Transverse colon (tissue), 4 donors: ENCODE measurements around the gene RHOBTB1. TPM values are rescaled to one million over a fixed set of nuclear protein-coding genes. Genes with fewer than 3 reads are reported as not detected.

Experiments used
- DNase-seq: peaks from one replicate; pipeline ENCODE4 v3.0.0-alpha.2; 2019
- H3K27ac ChIP-seq, 4 donors: fragments of 200-600 bp; sonication (generic); 2 replicates each; pipeline ENCODE4 v1.5.1; 2016 to 2018; ENCODE audit warnings: inconsistent platforms in 4 of 4
- H3K27me3 ChIP-seq: fragments of 200-600 bp; sonication (generic); 2 replicates; pipeline ENCODE4 v1.5.1; 2017; ENCODE audit warnings: inconsistent platforms
- H3K36me3 ChIP-seq, 4 donors: fragments of 200-600 bp; sonication (generic); 2 replicates each; pipeline ENCODE4 v1.5.1; 2017 to 2019; ENCODE audit warnings: inconsistent platforms in 4 of 4
- H3K4me1 ChIP-seq, 4 donors: fragments of 200-600 bp; sonication (generic); 2 replicates each; pipeline ENCODE4 v1.5.1; 2017 to 2020; ENCODE audit warnings: inconsistent platforms in 4 of 4
- H3K4me3 ChIP-seq, 4 donors: fragments of 200-600 bp; sonication (generic); 1 replicate in 1 of 4; 2 replicates in 3 of 4; pipeline versions ENCODE4 v1.5.1 to v1.6.1; 2017 to 2019; ENCODE audit warnings: inconsistent platforms in 4 of 4
- H3K9me3 ChIP-seq, 2 donors: fragments of 200-600 bp; sonication (generic); 2 replicates each; pipeline ENCODE4 v1.5.1; 2017 to 2019; ENCODE audit warnings: inconsistent platforms in 2 of 2
- EP300 ChIP-seq: sonication (generic); formaldehyde crosslinking; IDR thresholded peaks from one replicate; pipeline ENCODE4 v1.6.1; 2017; ENCODE audit warnings: antibody characterized with exemption, low read depth
- POLR2A ChIP-seq: fragments of 450-650 bp; IDR thresholded peaks from one replicate; pipeline ENCODE4 v1.6.1; 2016; ENCODE audit warnings: antibody characterized with exemption, mild to moderate bottlenecking, moderate library complexity
- POLR2AphosphoS5 ChIP-seq, 3 donors: sonication (generic); formaldehyde crosslinking; IDR thresholded peaks; one replicate each; pipeline ENCODE4 v1.6.1; 2016; ENCODE audit warnings: antibody characterized with exemption in 3 of 3
- WGBS, 2 donors: methylation state at CpG; one replicate each; pipeline ENCODE4 v1.1.5; 2018; ENCODE audit warnings: low coverage in 1 of 2; 5-methylcytosine and 5-hydroxymethylcytosine counted together
- in situ Hi-C, 4 donors: fragments of 200-750 bp; cut with MboI; loops; one replicate each; pipeline versions ENCODE4 v1.15.0 to v1.15.1; 2017; ENCODE audit warnings: low sequenced_read_pairs in 3 of 4, low pct_ligation_motif_present in 1 of 4, low pct_unique_long_range_greater_than_20kb in 1 of 4
- intact Hi-C: fragments of 100-400 bp; cut with DNase I; formaldehyde crosslinking; loops from one replicate; pipeline ENCODE4 v1.15.1; 2023; ENCODE audit warnings: low total_unique reads
- total RNA-seq, 4 donors: library from RNA; depleted of rRNA; stranded (reverse); fragments of >200 nt; gene quantifications; one replicate each; pipeline ENCODE4 v1.1.0, GENCODE V29; 2016
- TF ChIP-seq, protein P1 (sequence below), 5 experiments: fragments of 200-600 bp in 3 of 5; fragments of 450-650 bp in 2 of 5; sonication (generic) in 3 of 5; IDR thresholded peaks; 1 replicate in 2 of 5; 2 replicates in 3 of 5; pipeline ENCODE4 v1.5.1; 2016 to 2017; ENCODE audit warnings: antibody characterized with exemption in 5 of 5, inconsistent platforms in 3 of 5, mild to moderate bottlenecking in 2 of 5, moderate library complexity in 1 of 5

The RHOBTB1 gene
- total RNA-seq, 4 donors from 2014 or later: 4.0 to 13.1 (median 9.0) TPM

DNA sequence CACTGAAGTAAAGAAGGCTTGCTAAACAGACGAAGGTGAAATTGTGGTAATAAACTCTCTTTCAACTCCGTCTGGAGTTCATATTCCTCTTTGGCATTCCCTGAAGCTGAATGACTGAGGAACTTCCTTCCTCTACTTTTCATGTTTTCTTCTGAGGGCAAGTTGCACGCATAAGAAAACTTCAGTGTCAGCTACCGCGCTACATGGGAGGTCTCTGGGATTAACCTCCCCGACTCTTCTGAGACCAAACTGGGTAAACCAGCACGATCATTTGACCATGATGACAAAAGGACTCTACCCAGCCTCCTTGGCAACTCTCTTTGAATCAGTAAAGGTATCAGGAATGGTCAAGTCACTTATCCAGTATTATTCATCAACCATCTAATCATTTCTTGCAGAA, 44.7 kb downstream of the RHOBTB1 start:
- 57 to 93% methylated on average over 3 to 7 of the region's 7 CpGs for WGBS, 2 donors
- DNase-seq: no peak
- in situ Hi-C loops: no loop called here

DNA sequence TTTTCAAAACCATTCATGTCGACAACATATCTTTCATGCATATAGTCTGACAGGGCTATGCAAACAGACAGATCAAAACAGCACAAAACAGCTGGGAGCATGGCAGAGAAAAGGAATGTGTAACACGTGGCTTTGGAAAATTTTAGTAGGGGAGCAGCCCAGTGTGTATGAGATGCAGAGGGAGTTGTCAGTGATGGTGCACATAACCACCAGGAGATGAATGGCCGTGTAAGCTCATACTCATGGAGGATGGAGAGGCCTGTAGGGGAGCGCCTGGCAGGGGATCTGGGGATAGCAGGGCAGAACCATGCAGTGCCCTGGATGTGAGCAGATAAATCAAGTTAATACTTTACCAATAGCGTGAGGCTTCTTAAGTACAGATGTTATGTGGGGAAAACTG, 45.7 kb downstream of the RHOBTB1 start:
- H3K36me3 ChIP-seq: no peaks in the 10 kb centered on the region
- H3K4me1 ChIP-seq: peaks cover 0 to 26% (median 1%) of the 10 kb centered on the region in 4 donors
- H3K4me3 ChIP-seq: no peak overlapping the region
- TF ChIP-seq, protein P1, sequence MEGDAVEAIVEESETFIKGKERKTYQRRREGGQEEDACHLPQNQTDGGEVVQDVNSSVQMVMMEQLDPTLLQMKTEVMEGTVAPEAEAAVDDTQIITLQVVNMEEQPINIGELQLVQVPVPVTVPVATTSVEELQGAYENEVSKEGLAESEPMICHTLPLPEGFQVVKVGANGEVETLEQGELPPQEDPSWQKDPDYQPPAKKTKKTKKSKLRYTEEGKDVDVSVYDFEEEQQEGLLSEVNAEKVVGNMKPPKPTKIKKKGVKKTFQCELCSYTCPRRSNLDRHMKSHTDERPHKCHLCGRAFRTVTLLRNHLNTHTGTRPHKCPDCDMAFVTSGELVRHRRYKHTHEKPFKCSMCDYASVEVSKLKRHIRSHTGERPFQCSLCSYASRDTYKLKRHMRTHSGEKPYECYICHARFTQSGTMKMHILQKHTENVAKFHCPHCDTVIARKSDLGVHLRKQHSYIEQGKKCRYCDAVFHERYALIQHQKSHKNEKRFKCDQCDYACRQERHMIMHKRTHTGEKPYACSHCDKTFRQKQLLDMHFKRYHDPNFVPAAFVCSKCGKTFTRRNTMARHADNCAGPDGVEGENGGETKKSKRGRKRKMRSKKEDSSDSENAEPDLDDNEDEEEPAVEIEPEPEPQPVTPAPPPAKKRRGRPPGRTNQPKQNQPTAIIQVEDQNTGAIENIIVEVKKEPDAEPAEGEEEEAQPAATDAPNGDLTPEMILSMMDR (IDR thresholded peaks at IDR 0.05): no peak
- TF ChIP-seq EP300 (no peak), POLR2AphosphoS5 (IDR thresholded peaks at IDR 0.05) (no peak), POLR2A (no peak)
- 42 to 71% methylated on average over 5 of the region's 5 CpGs for WGBS, 2 donors
- H3K27me3 ChIP-seq: no peaks in the 10 kb centered on the region
- H3K9me3 ChIP-seq: no peaks in the 10 kb centered on the region
- intact Hi-C loops (no loop called here), in situ Hi-C loops (no loop called here)
- H3K27ac ChIP-seq: no peak overlapping the region
- no peak for DNase-seq

More for the DNA sequence above, 44.7 kb downstream of the RHOBTB1 start:
- no peaks in the 10 kb centered on the region for H3K36me3 ChIP-seq
- peaks cover 0 to 23% (median 1%) of the 10 kb centered on the region in 4 donors for H3K4me1 ChIP-seq
- H3K27ac ChIP-seq: no peak overlapping the region
- no peaks in the 10 kb centered on the region for H3K9me3 ChIP-seq
- no peaks in the 10 kb centered on the region for H3K27me3 ChIP-seq
- no peak overlapping the region for H3K4me3 ChIP-seq
- intact Hi-C loops: no loop called here
- TF ChIP-seq EP300 (no peak), POLR2AphosphoS5 (IDR thresholded peaks at IDR 0.05) (no peak), POLR2A (no peak)
- TF ChIP-seq, protein P1 (IDR thresholded peaks at IDR 0.05): no peak

DNA sequence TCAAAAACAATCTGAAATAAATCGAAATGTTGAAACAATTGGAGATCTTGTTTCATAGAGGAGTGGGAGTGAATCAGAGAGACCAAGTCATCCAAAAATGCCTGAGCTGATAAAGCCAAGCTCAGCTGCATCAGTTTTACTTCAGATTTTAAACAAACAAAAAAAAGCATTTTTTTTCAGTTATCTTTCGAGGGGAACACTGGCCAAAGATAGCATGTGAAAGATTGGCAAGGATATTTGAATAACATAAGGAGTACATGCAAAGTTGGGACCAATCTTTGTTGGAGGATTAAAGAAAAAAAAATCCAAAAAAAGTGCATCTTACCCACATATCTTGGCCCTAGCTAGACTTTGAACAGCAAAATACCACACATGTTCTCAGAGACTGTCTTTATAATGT, 47.2 kb downstream of the RHOBTB1 start:
- TF ChIP-seq POLR2A (no peak), POLR2AphosphoS5 (IDR thresholded peaks at IDR 0.05) (no peak), EP300 (no peak)
- TF ChIP-seq, protein P1 (IDR thresholded peaks at IDR 0.05): no peak
- H3K27me3 ChIP-seq: no peaks in the 10 kb centered on the region
- no peak overlapping the region for H3K4me3 ChIP-seq
- H3K27ac ChIP-seq: peak overlapping the region in 1 of 4 donors; percentile 2
- peaks cover 0 to 29% (median 1%) of the 10 kb centered on the region in 4 donors for H3K4me1 ChIP-seq
- intact Hi-C loops: no loop called here
- H3K9me3 ChIP-seq: no peaks in the 10 kb centered on the region
- 44 to 46% methylated on average over 2 of the region's 2 CpGs for WGBS, 2 donors
- DNase-seq: no peak
- in situ Hi-C loops: no loop called here
- H3K36me3 ChIP-seq: peaks cover 0 to 3% (median 0%) of the 10 kb centered on the region in 4 donors

DNA sequence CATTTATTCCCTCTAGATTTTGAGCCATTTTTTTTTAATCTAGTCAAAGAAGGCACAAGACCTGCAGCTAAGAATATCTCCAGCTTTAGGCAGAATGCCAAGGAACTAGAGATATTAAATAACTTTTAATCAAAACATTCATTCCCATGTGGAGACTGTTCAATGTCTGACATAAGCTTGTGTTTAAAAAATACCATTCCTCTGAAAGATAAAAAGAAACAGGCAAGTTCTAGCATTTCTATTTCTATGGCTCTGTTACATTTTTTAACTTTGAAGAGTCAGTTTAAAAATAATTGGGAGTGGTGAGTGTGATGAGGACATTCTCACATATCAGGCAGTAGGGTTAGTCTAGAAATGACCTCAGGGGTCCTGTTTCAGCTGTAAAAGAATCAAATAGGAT, 48.0 kb downstream of the RHOBTB1 start:
- no peak for DNase-seq
- intact Hi-C loops (no loop called here), in situ Hi-C loops (no loop called here)
- Histone ChIP-seq H3K4me3 (no peak overlapping the region), H3K27me3 (no peaks in the 10 kb centered on the region), H3K4me1 (peaks cover 0 to 29% (median 1%) of the 10 kb centered on the region in 4 donors), H3K27ac (peak overlapping the region in 3 of 4 donors; percentile 5 to 44 (median 31)), H3K9me3 (no peaks in the 10 kb centered on the region), H3K36me3 (peaks cover 0 to 7% (median 0%) of the 10 kb centered on the region in 4 donors)
- TF ChIP-seq POLR2A: no peak
- TF ChIP-seq POLR2AphosphoS5 (IDR thresholded peaks at IDR 0.05): no peak
- TF ChIP-seq, protein P1 (IDR thresholded peaks at IDR 0.05): no peak
- no peak for TF ChIP-seq EP300
